Islet precursor cell (in vitro differentiated cells): ENCODE data around the gene TOE1.
A peak's percentile ranks its signal among the peaks of the same experiment; 100 is the strongest.
"Not testable (repeated sequence)": the region's sequence is repeated elsewhere in the genome, so short reads cannot be mapped to it uniquely, and the experiment has no call there.

Source experiments
- DNase-seq: peaks from one replicate; pipeline ENCODE4 v3.0.0-alpha.2; 2018

TOE1 gene

GRCh38 chr1:45339789-45340558 lies at the start of gene TOE1, which contains the start of gene MUTYH:
Gene TOE1 (plus strand): TSS chr1:45340170. CDS start chr1:45340253, 83 bp downstream.
Gene MUTYH (minus strand): TSS chr1:45340440. CDS start chr1:45334505, 5,935 bp downstream.
- peak; percentile 98 for DNase-seq

GRCh38 chr1:45291002-45291401 lies 49.0 kb upstream of the TOE1 start:
- DNase-seq = not testable (repeated sequence)

- no peak for DNase-seq
Measured at GRCh38 chr1:45291716-45292115, 48.3 kb upstream of the TOE1 start.

GRCh38 chr1:45297666-45298356 lies 42.2 kb upstream of the TOE1 start:
- DNase-seq = no peak

GRCh38 chr1:45299296-45299695 lies 40.7 kb upstream of the TOE1 start:
- DNase-seq = no peak

GRCh38 chr1:45299981-45300668 lies 39.8 kb upstream of the TOE1 start:
- peak; percentile 70 for DNase-seq

GRCh38 chr1:45300669-45300997 lies 39.3 kb upstream of the TOE1 start:
- no peak for DNase-seq

GRCh38 chr1:45302505-45303150 lies 37.3 kb upstream of the TOE1 start:
- no peak for DNase-seq

GRCh38 chr1:45303520-45304310 lies 36.3 kb upstream of the TOE1 start:
- peak; percentile 99 for DNase-seq

GRCh38 chr1:45304311-45305081 lies 35.5 kb upstream of the TOE1 start:
- DNase-seq = no peak

GRCh38 chr1:45305231-45305630 lies 34.7 kb upstream of the TOE1 start:
- DNase-seq = no peak

- no peak for DNase-seq
Measured at GRCh38 chr1:45306319-45306718, 33.7 kb upstream of the TOE1 start.

GRCh38 chr1:45306905-45307304 lies 33.1 kb upstream of the TOE1 start:
- DNase-seq = no peak

- DNase-seq = no peak
Measured at GRCh38 chr1:45314266-45314665, 25.7 kb upstream of the TOE1 start.

- peak; percentile 22 for DNase-seq
Measured at GRCh38 chr1:45317166-45317565, 22.8 kb upstream of the TOE1 start.

- DNase-seq = peak; percentile 53
Measured at GRCh38 chr1:45319761-45320160, 20.2 kb upstream of the TOE1 start.

GRCh38 chr1:45321444-45321843 lies 18.5 kb upstream of the TOE1 start:
- peak; percentile 8 for DNase-seq

GRCh38 chr1:45322486-45323040 lies 17.4 kb upstream of the TOE1 start:
- peak; percentile 25 for DNase-seq

- DNase-seq = peak; percentile 52
Measured at GRCh38 chr1:45325851-45326506, 14.0 kb upstream of the TOE1 start.
